ENCODE results near the gene MTURN. TPM values are rescaled to one million over a fixed set of nuclear protein-coding genes. Genes with fewer than 3 reads are reported as not detected.

Gene MTURN
- total and polyA plus RNA-seq, 9 of the 15 experiments (the other 6 are each of a cell fraction or from before 2014, with no cell fraction given) = 0.94 to 14.8 (median 6.4) TPM

DNA sequence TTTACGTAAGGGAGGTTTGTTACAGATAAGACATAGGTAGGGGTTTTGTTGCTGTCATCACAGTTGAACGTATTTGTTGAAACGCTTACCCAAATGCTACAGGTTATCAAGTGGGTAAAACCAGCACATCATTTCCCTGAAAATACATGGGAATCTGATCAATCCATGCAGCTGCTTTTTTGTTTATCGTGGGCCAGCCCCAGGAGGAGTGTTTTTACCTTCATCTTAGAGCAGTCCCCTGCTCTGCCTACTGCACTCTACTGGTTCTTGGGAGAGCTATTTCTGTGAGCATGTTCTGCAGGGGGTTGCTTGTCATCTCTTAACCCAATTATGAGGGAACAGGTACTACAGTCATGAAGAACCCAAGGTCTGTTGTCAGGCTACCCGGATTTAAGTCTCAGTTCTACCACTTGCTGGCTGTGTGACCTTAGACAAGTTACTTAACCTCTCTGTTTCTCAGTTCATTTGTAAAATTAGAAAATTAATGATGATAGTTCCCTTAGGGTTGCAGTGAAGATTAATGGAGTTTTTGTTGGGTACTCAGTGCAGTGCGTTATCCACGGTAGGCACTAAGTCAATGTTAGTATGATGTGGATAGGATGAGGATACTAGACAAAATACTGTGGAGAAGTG is 15.0 kb downstream of the MTURN start:
- Histone ChIP-seq H3K4me2 (ENCODE audit: insufficient read depth, low read length) (no peak overlapping the region), H3K79me2 (ENCODE audit: control insufficient read depth, insufficient read depth, low read length) (no peaks in the 10 kb centered on the region; the same call in 2 of the 3 replicates), H3K4me3 (no peak overlapping the region), H3K9ac (ENCODE audit: insufficient read depth in 1 of 2, low read depth in 2 of 2, low read length in 2 of 2) (no peak overlapping the region), H3K4me1 (replicated peaks in 1 of 2; ENCODE audit: control insufficient read depth in 2 of 2, insufficient read depth in 2 of 2, low read length in 2 of 2) (peaks cover 22 to 59% of the 10 kb centered on the region in 2 experiments; a peak in 4 of 5 replicates), H3K9me1 (ENCODE audit: control insufficient read depth, insufficient read depth, low read length) (no peaks in the 10 kb centered on the region), H3K9me3 (replicated peaks; ENCODE audit: control insufficient read depth, insufficient read depth, low read depth, low read length) (no peaks in the 10 kb centered on the region), H2AFZ (ENCODE audit: low read depth, low read length) (no peak overlapping the region), H3K36me3 (ENCODE audit: control insufficient read depth, insufficient read depth, low read length) (peaks cover 3% of the 10 kb centered on the region; the same call in 1 of the 3 replicates), H4K20me1 (replicated peaks; ENCODE audit: control insufficient read depth, insufficient read depth, low read length) (no peaks in the 10 kb centered on the region), H3K27me3 (ENCODE audit: control insufficient read depth in 2 of 2, insufficient read depth in 2 of 2, low read length in 2 of 2) (no peaks in the 10 kb centered on the region), H3K27ac (ENCODE audit: extremely low read depth, low read depth, low read length) (no peak overlapping the region)
- in situ Hi-C loops (cut with MboI) = no loop called here
- ChIA-PET POLR2A (no interaction called here), CTCF (ENCODE audit: low intra/inter-chr PET ratio) (no interaction called here)
- FAIRE-seq (no peak), ATAC-seq (no peak), DNase-seq (ENCODE audit: extremely low read depth in 1 of 4, low spot score in 3 of 4) (no peak)
- 41% methylated on average over 7 of the region's 7 CpGs for WGBS (ENCODE audit: insufficient coverage, low coverage, missing lambda C conversion rate)
- BruUV-seq (replicated peaks) = no TSS peak
- intact Hi-C loops (cut with micrococcal nuclease) = no loop called here
- TF ChIP-seq RBM39 (optimal IDR thresholded peaks at IDR 0.05; ENCODE audit: low read depth, low read length) = no peak
- TF ChIP-seq NCOA1 (IDR thresholded peaks at IDR 0.05; ENCODE audit: low read depth) = no peak
- TF ChIP-seq DPF2 (IDR thresholded peaks at IDR 0.05) = no peak
- no peak for TF ChIP-seq ZNF324 (CRISPR knock-in tag; IDR thresholded peaks at IDR 0.05)
- no peak for TF ChIP-seq DIDO1 (tag; IDR thresholded peaks at IDR 0.05; ENCODE audit: low read depth)
- TF ChIP-seq ZFPM2 (CRISPR knock-in tag; IDR thresholded peaks at IDR 0.05) = no peak
- no peak for TF ChIP-seq HMGN3 (IDR thresholded peaks at IDR 0.05; ENCODE audit: borderline replicate concordance, extremely low read depth, insufficient read length, low read depth, low read length)
- TF ChIP-seq, protein P1, sequence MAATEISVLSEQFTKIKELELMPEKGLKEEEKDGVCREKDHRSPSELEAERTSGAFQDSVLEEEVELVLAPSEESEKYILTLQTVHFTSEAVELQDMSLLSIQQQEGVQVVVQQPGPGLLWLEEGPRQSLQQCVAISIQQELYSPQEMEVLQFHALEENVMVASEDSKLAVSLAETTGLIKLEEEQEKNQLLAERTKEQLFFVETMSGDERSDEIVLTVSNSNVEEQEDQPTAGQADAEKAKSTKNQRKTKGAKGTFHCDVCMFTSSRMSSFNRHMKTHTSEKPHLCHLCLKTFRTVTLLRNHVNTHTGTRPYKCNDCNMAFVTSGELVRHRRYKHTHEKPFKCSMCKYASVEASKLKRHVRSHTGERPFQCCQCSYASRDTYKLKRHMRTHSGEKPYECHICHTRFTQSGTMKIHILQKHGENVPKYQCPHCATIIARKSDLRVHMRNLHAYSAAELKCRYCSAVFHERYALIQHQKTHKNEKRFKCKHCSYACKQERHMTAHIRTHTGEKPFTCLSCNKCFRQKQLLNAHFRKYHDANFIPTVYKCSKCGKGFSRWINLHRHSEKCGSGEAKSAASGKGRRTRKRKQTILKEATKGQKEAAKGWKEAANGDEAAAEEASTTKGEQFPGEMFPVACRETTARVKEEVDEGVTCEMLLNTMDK (IDR thresholded peaks at IDR 0.05; ENCODE audit: borderline replicate concordance, insufficient read depth, low read depth, low read length, poor library complexity, severe bottlenecking) = no peak
- no peak for TF ChIP-seq SPI1 (IDR thresholded peaks at IDR 0.05; ENCODE audit: borderline replicate concordance, low read depth, low read length)
- no peak for TF ChIP-seq NFYB (IDR thresholded peaks at IDR 0.05; ENCODE audit: extremely low read depth, insufficient read length)
- no peak for TF ChIP-seq SAP30 (IDR thresholded peaks at IDR 0.05; ENCODE audit: borderline replicate concordance, insufficient read depth, low read depth, low read length, poor library complexity, severe bottlenecking)
- TF ChIP-seq NEUROD1 (IDR thresholded peaks at IDR 0.05; ENCODE audit: borderline replicate concordance, low read depth, low read length, partially characterized antibody) = no peak
- TF ChIP-seq TCF7 (IDR thresholded peaks at IDR 0.05; ENCODE audit: borderline replicate concordance) = no peak
- TF ChIP-seq RBFOX2 (IDR thresholded peaks at IDR 0.05; ENCODE audit: low read depth, low read length) = no peak
- 0 out of 2 replicates have a peak, but pooled peaks have one; percentile 52 for TF ChIP-seq HDGF (IDR thresholded peaks at IDR 0.05)
- TF ChIP-seq, protein P2, sequence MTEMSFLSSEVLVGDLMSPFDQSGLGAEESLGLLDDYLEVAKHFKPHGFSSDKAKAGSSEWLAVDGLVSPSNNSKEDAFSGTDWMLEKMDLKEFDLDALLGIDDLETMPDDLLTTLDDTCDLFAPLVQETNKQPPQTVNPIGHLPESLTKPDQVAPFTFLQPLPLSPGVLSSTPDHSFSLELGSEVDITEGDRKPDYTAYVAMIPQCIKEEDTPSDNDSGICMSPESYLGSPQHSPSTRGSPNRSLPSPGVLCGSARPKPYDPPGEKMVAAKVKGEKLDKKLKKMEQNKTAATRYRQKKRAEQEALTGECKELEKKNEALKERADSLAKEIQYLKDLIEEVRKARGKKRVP (CRISPR knock-in tag; IDR thresholded peaks at IDR 0.05) = no peak
- TF ChIP-seq HMG20B (CRISPR knock-in tag; IDR thresholded peaks at IDR 0.05) = no peak
- TF ChIP-seq CBX1 (IDR thresholded peaks at IDR 0.05; ENCODE audit: low read depth) = peak; percentile 79; the same call in 1 of the 2 replicates
- TF ChIP-seq KDM1A (IDR thresholded peaks at IDR 0.05) = peak; percentile 88 to 90
